Neural progenitor cell (in vitro differentiated cells): Measurements from ENCODE around the gene USP17L10.
"Not testable (repeated sequence)": the region's sequence is repeated elsewhere in the genome, so short reads cannot be mapped to it uniquely, and the experiment has no call there.

ENCODE experiments used
- CTCF ChIP-seq: fragments of 200-600 bp; sonication (generic); IDR thresholded peaks from 2 replicates; pipeline ENCODE4 v1.5.1; 2017; ENCODE audit warnings: antibody characterized with exemption, mild to moderate bottlenecking
- EZH2 ChIP-seq: fragments of 200-600 bp; sonication (generic); IDR thresholded peaks from 2 replicates; pipeline ENCODE4 v1.6.1; 2017; ENCODE audit warnings: antibody characterized with exemption, mild to moderate bottlenecking, moderate library complexity

- TF ChIP-seq CTCF, EZH2: not testable (repeated sequence)
These were observed 44.5 kb upstream of the USP17L10 start for GRCh38 chr4:9165990-9166389.
